HEK293 (cell line): ENCODE measurements around the gene THPO.
A peak's percentile ranks its signal among the peaks of the same experiment; 100 is the strongest.

ENCODE experiments used
- CTCF ChIA-PET: fragments of 350-600 bp; formaldehyde crosslinking; extraction: SDS; loops from one replicate; lab custom pipeline; 2021; ENCODE audit warnings: antibody characterized with exemption; lab: Yijun Ruan, JAX
- POLR2A ChIA-PET: fragments of 300-600 bp; formaldehyde crosslinking; extraction: SDS; loops from one replicate; lab custom pipeline; 2020; ENCODE audit warnings: antibody characterized with exemption, inconsistent platforms; lab: Yijun Ruan, JAX
- H3K27ac ChIP-seq: fragments of 200-500 bp; sonication (Bioruptor generic); 2 replicates; pipeline ENCODE4 v1.5.1; 2014; ENCODE audit warnings: low read depth, low read length, control low read depth, inconsistent platforms; ENCODE audit errors: extremely low read depth
- H3K36me3 ChIP-seq, 2 experiments: fragments of 200-500 bp in 1 of 2; sonication (Bioruptor generic) in 1 of 2; 1 replicate in 1 of 2; 2 replicates in 1 of 2; pipeline ENCODE4 v1.5.1; 2014 to 2017; ENCODE audit warnings: inconsistent platforms in 2 of 2, low read length in 2 of 2; ENCODE audit not compliant: control insufficient read depth in 2 of 2, insufficient read depth in 1 of 2
- H3K4me1 ChIP-seq: fragments of 200-500 bp; sonication (Bioruptor generic); 2 replicates; pipeline ENCODE4 v1.5.1; 2014; ENCODE audit warnings: mild to moderate bottlenecking, low read length, inconsistent platforms; ENCODE audit not compliant: control insufficient read depth, insufficient read depth
- H3K4me3 ChIP-seq: 2 replicates; pipeline ENCODE4 v1.5.1; 2011; ENCODE audit warnings: low read depth, mild to moderate bottlenecking, control low read depth, low read length, moderate library complexity
- H3K9me3 ChIP-seq: fragments of 200-500 bp; sonication (Bioruptor generic); 2 replicates; pipeline ENCODE4 v1.5.1; 2014; ENCODE audit warnings: low read depth, low read length, inconsistent platforms; ENCODE audit not compliant: control insufficient read depth, insufficient read depth
- AEBP2 ChIP-seq: fragments of 450-650 bp; formaldehyde crosslinking; IDR thresholded peaks from 2 replicates; pipeline ENCODE4 v1.5.1; 2016; ENCODE audit warnings: missing biosample characterization, missing genetic modification characterization, borderline replicate concordance
- ATF2 ChIP-seq: fragments of 450-650 bp; formaldehyde crosslinking; IDR thresholded peaks from 2 replicates; pipeline ENCODE4 v1.5.1; 2016; ENCODE audit warnings: missing biosample characterization, missing genetic modification characterization, low read depth
- EGR2 ChIP-seq: fragments of 450-650 bp; formaldehyde crosslinking; IDR thresholded peaks from 2 replicates; pipeline ENCODE4 v1.5.1; 2016; ENCODE audit warnings: low read depth, missing biosample characterization, missing genetic modification characterization
- GLIS2 ChIP-seq: fragments of 450-650 bp; formaldehyde crosslinking; IDR thresholded peaks from 2 replicates; pipeline ENCODE4 v1.5.1; 2016; ENCODE audit warnings: missing biosample characterization, missing genetic modification characterization
- HOXC10 ChIP-seq: sonication (generic); formaldehyde crosslinking; IDR thresholded peaks from 2 replicates; pipeline ENCODE4 v1.8.1; 2023; ENCODE audit warnings: mild to moderate bottlenecking, missing genetic modification reagents
- IKZF3 ChIP-seq: fragments of 450-650 bp; IDR thresholded peaks from 2 replicates; pipeline ENCODE4 v1.5.0; 2018; ENCODE audit warnings: missing biosample characterization, mild to moderate bottlenecking, missing genetic modification characterization, moderate library complexity
- KLF17 ChIP-seq: fragments of 450-650 bp; formaldehyde crosslinking; IDR thresholded peaks from 2 replicates; pipeline ENCODE4 v1.5.1; 2016; ENCODE audit warnings: missing biosample characterization, missing genetic modification characterization
- MZF1 ChIP-seq: fragments of 450-650 bp; formaldehyde crosslinking; IDR thresholded peaks from 2 replicates; pipeline ENCODE4 v1.5.1; 2017; ENCODE audit warnings: missing biosample characterization, missing genetic modification characterization, borderline replicate concordance
- ZBTB17 ChIP-seq: fragments of 450-650 bp; formaldehyde crosslinking; IDR thresholded peaks from 2 replicates; pipeline ENCODE4 v1.5.1; 2016; ENCODE audit warnings: missing biosample characterization, missing genetic modification characterization
- ZBTB20 ChIP-seq: fragments of 450-650 bp; formaldehyde crosslinking; IDR thresholded peaks from 2 replicates; pipeline ENCODE4 v1.5.1; 2016; ENCODE audit warnings: missing biosample characterization, missing genetic modification characterization
- ZBTB48 ChIP-seq: fragments of 450-650 bp; formaldehyde crosslinking; IDR thresholded peaks from 2 replicates; pipeline ENCODE4 v1.5.1; 2016; ENCODE audit warnings: missing biosample characterization, missing genetic modification characterization
- ZBTB8A ChIP-seq: fragments of 450-650 bp; formaldehyde crosslinking; IDR thresholded peaks from 2 replicates; pipeline ENCODE4 v1.5.1; 2016; ENCODE audit warnings: missing biosample characterization, missing genetic modification characterization
- ZEB2 ChIP-seq: fragments of 450-650 bp; formaldehyde crosslinking; IDR thresholded peaks from 2 replicates; pipeline ENCODE4 v1.5.1; 2016; ENCODE audit warnings: missing biosample characterization, missing genetic modification characterization
- ZNF174 ChIP-seq: fragments of 450-650 bp; formaldehyde crosslinking; IDR thresholded peaks from 2 replicates; pipeline ENCODE4 v1.5.0; 2017; ENCODE audit warnings: missing biosample characterization, mild to moderate bottlenecking, missing genetic modification characterization
- ZNF211 ChIP-seq: fragments of 450-650 bp; formaldehyde crosslinking; IDR thresholded peaks from 2 replicates; pipeline ENCODE4 v1.5.1; 2016; ENCODE audit warnings: low read depth, missing biosample characterization, missing genetic modification characterization
- ZNF280D ChIP-seq: fragments of 450-650 bp; formaldehyde crosslinking; IDR thresholded peaks from 2 replicates; pipeline ENCODE4 v1.5.1; 2016; ENCODE audit warnings: missing biosample characterization, missing genetic modification characterization
- ZNF341 ChIP-seq: fragments of 450-650 bp; formaldehyde crosslinking; IDR thresholded peaks from 2 replicates; pipeline ENCODE4; 2016; ENCODE audit warnings: low read depth, missing biosample characterization, missing genetic modification characterization
- ZNF391 ChIP-seq: fragments of 450-650 bp; formaldehyde crosslinking; IDR thresholded peaks from 2 replicates; pipeline ENCODE4 v1.5.1; 2016; ENCODE audit warnings: low read depth, missing biosample characterization, missing genetic modification characterization, borderline replicate concordance
- ZNF549 ChIP-seq: fragments of 450-650 bp; IDR thresholded peaks from 2 replicates; pipeline ENCODE4 v1.5.1; 2018; ENCODE audit warnings: missing biosample characterization, missing genetic modification characterization, mild to moderate bottlenecking, inconsistent platforms, moderate library complexity
- ZNF585B ChIP-seq: fragments of 450-650 bp; formaldehyde crosslinking; IDR thresholded peaks from 2 replicates; pipeline ENCODE4 v1.5.1; 2016; ENCODE audit warnings: missing biosample characterization, missing genetic modification characterization
- ZNF830 ChIP-seq: fragments of 450-650 bp; IDR thresholded peaks from 2 replicates; pipeline ENCODE4 v1.5.0; 2018; ENCODE audit warnings: missing biosample characterization, missing genetic modification characterization, low read depth, mild to moderate bottlenecking, moderate library complexity

Gene THPO

GRCh38 chr3:184335661-184336546 is 42.1 kb downstream of the THPO start (continued):
- TF ChIP-seq ZEB2 (tag by site-specific recombination) (peak; percentile 76; the same call in 1 of the 2 replicates), ZNF830 (tag by site-specific recombination) (no peak), ZNF585B (tag by site-specific recombination) (no peak), KLF17 (tag by site-specific recombination) (peak; percentile 77), HOXC10 (CRISPR knock-in tag) (0 out of 2 replicates have a peak, but pooled peaks have one; percentile 40), ZBTB20 (tag by site-specific recombination) (peak; percentile 34; the same call in 1 of the 2 replicates), ZNF211 (tag by site-specific recombination) (no peak), ZBTB8A (tag by site-specific recombination) (peak; percentile 64; the same call in 1 of the 2 replicates), GLIS2 (tag by site-specific recombination) (peak; percentile 72; the same call in 1 of the 2 replicates), ATF2 (tag by site-specific recombination) (peak; percentile 96), ZNF174 (tag by site-specific recombination) (no peak), EGR2 (tag by site-specific recombination) (peak; percentile 77)

GRCh38 chr3:184335291-184335660 is 42.7 kb downstream of the THPO start:
- Histone ChIP-seq H3K4me1 (no peaks in the 10 kb centered on the region), H3K36me3 (peaks cover 6 to 60% of the 10 kb centered on the region in 2 experiments), H3K4me3 (peak overlapping the region; percentile 86), H3K27ac (peak overlapping the region; percentile 73), H3K9me3 (no peaks in the 10 kb centered on the region)
- POLR2A ChIA-PET, result interaction anchor here (0.8 to 1.2 kb wide), 2 partner anchors 15 to 19 kb away, joined by 3 to 5 read pairs; no protein-coding TSS in a partner anchor
- CTCF ChIA-PET, result no interaction called here
- TF ChIP-seq IKZF3 (tag by site-specific recombination) (peak; percentile 90), MZF1 (tag by site-specific recombination) (peak; percentile 78), ZBTB17 (tag by site-specific recombination) (peak; percentile 96), ZBTB48 (no peak), ZBTB8A (tag by site-specific recombination) (0 out of 2 replicates have a peak, but pooled peaks have one; percentile 39), ZNF341 (tag by site-specific recombination) (peak; percentile 97), ZNF549 (no peak)

- no peak overlapping the region for H3K4me3 ChIP-seq
- H3K36me3 ChIP-seq, result peaks cover 13 to 66% of the 10 kb centered on the region in 2 experiments
- H3K27ac ChIP-seq, result peak overlapping the region; percentile 17
- ChIA-PET CTCF (no interaction called here), POLR2A (interaction anchor here (0.8 to 1.2 kb wide), 2 partner anchors 15 to 19 kb away, joined by 3 to 5 read pairs; no protein-coding TSS in a partner anchor)
- no peaks in the 10 kb centered on the region for H3K4me1 ChIP-seq
- H3K9me3 ChIP-seq, result no peaks in the 10 kb centered on the region
- TF ChIP-seq AEBP2 (no peak), ZNF280D (tag by site-specific recombination) (no peak), ZNF391 (no peak)
These were observed 43.4 kb downstream of the THPO start for GRCh38 chr3:184334470-184335158.
